HG03108 (cell line): ENCODE results near the gene TDG.

Experiments
- ATAC-seq: cut with Tn5 transposase; IDR thresholded peaks from one replicate; pipeline ENCODE4 v1.9.1; 2021; ENCODE audit warnings: moderate library complexity; ENCODE audit not compliant: unreplicated experiment

Gene TDG

DNA sequence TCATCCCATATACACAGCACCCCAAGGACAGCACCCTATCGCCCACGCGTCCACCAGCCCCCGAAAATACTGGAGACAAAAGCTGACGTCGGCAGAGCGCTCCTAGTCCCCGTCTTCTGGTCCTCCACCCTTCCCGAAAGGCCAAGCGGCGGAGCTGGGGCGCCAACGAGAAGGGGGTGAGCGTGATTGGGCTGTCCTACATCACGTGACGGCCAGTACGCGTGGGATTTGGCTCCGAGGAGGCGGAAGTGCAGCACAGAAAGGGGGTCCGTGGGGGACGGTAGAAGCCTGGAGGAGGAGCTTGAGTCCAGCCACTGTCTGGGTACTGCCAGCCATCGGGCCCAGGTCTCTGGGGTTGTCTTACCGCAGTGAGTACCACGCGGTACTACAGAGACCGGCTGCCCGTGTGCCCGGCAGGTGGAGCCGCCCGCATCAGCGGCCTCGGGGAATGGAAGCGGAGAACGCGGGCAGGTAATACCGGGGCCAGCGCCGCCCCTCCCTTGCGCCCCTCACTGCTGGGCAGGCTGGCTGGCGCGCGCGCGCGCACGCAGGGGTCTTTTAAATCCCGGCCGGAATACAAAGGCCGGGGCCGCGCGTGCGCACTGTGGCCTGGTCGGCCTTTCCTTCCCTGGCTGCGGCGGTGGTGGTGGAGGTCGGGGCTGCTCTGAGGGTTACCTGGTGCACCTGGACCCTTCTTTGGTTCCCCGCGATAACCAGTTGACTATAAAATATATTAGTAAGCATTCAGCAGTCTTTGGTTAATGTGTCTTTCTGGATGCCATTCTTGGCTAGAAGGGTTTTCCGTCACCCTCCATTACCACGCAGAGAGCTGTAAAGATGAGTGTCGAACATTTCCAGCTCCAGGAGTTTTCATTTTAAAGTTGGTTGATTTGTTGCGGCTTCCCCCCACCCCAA lies at the start of gene TDG:
Gene TDG (plus strand): TSS at position 283 of the 915 bp plus-strand sequence. CDS start 166 bp downstream, at position 449.
- peak; percentile 91 for ATAC-seq

DNA sequence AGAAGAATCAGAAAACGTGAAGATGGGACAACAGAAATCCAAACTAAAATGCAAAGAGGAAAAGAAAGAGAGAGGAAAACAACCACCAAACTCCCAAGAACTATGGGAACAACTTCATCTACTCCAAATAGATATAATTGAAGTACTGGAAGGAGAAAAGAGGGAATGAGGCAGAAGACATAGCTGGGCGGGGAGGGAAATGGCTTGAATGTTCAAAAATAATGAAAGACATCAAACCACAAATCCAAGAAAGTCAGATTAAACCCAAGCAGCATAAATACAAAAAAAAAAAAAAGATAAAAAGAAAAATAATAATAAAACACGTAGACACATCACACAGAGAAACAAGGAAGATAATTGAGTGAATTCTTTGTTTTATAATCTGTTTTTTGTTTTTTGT lies 47.8 kb upstream of the TDG start:
- ATAC-seq: no peak

DNA sequence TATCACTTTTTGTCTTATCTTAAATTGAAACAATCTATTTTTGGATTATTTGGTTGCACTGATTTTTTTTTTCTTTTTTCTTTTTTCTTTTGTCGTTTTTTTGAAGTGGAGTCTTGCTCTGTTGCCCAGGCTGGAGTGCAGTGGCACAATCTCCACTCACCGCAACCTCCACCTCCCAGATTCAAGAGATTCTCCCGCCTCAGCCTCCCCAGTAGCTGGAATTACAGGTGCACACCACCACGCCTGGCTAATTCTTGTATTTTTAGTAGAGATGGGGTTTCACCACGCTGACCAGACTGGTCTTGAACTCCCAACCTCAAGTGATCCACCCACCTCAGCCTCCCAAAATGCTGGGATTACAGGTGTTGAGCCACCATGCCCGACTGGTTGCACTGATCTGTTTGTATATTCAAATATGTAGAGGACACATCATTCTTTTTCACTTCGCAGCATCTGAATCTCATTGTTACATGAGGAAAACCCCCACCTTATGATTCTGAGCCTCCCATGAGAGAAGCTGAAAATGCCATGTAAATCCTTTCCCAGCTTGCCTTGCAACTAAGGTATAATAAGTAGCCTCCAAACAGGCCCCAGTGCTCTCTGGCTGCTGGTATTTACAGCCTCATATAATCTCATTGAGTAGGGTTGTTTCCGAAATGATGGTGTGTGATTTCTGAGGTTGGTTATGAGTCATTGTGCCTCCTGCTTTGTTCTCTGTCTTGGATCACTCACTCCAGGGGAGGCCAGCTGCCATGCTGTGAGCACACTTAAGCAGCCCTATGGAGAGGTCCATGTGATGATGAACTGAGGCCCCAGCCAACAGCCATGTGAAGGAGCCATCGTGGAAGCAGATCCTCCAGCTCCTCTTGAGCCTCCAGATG lies 40.7 kb upstream of the TDG start:
- peak; percentile 29 for ATAC-seq

DNA sequence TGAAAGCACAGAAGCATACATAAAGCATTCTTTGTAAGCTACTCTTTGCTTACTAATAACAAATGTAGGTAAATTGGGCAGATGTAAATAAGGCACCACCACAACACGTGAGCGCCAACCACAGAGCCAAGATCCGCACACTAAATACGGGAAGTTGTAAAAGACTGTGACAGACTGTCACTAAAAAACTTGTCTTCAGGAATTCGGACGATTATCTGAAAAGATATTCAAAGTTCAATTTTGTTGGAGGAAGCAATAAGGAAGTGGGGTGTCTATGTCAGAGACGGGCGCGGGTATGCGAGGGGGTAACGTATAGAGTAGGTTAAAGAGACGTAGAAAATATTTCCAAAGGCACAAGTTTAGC lies 37.0 kb upstream of the TDG start:
- ATAC-seq: peak; percentile 16

DNA sequence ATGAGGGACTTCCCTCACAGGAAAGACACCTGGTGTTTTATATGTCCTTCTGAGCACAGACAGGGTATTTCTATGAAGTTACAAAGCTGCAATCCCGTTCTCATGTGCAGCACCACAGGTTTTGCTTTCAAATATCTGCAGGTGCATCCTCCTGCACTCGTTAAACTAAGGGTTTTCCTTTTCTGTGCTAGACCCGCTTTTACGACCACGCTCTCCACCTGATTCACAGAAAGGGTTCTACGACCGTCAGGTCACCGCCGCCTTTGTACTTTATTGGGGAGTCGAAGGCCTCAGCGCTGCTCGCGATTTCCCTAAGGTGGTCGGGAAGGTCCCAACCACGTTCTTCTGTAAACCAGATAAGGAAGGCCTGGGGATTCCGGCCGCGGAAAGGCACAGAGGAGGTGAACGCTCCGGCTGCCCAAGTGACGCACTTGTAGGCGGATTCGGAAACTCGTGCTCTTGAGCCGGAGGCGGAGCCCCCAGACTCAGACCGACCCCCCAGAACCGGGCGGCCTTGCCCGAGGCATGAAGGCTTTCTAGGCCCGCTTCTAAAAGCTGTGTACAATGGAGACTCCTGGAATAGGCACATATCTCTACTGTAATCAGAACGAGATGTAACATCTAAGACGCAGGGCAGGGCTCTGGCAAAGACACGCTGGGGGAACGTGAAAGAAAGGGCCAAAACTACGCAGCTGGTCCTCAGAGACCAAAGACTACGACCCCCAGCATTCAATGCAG lies 36.5 kb upstream of the TDG start:
- peak; percentile 18 for ATAC-seq

GRCh38 chr12:103929784-103930033 lies 36.0 kb upstream of the TDG start:
- no peak for ATAC-seq

- ATAC-seq: peak; percentile 59
These were observed 35.5 kb upstream of the TDG start, which contains the start of gene HSP90B1 for GRCh38 chr12:103930034-103930786. HSP90B1 (plus strand) TSS chr12:103930410; CDS start chr12:103930516, 106 bp downstream.

DNA sequence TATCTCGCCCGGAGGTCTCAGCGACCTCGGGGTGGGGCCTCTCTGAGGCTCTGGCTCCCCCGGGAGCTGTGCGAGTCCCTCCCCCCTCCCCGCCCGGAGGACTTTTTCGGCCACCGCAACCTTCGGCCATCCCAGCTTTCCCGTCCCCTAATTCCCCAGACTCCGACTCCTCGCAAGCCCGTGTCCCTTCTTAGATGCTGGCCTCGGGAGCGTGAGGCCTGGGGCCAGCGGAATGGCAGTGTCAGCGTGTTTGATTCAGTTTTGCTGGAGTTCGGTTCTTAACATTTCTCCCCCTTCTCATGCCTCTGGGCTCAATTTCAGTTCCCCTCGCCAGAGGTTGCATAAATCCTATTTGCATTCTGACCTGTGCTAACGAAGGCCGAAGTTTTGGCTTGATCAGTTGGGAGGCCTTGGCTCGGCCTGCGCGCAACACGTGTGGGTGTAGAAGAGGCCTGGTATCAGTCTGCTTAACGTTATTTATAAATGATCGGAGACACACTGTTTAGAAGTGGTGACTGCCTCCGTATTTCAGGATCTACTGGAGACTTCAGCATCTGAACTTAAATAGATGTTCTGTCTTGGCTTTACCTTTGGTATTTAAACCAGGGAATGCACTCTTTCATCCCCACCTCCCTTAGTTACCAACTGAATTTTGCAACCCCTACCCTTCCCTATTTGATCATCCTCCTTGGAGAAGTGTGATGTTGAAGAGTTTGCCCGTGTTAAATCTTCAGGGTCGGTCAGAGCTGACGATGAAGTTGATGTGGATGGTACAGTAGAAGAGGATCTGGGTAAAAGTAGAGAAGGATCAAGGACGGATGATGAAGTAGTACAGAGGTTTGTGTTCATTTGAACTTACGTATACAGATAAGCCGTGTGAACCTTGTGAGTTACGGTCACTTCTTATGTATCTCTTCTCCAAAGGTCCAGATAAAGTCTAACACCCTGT lies 34.6 kb upstream of the TDG start:
- ATAC-seq: no peak

- ATAC-seq: no peak
These were observed 32.4 kb upstream of the TDG start for GRCh38 chr12:103933237-103933636.

DNA sequence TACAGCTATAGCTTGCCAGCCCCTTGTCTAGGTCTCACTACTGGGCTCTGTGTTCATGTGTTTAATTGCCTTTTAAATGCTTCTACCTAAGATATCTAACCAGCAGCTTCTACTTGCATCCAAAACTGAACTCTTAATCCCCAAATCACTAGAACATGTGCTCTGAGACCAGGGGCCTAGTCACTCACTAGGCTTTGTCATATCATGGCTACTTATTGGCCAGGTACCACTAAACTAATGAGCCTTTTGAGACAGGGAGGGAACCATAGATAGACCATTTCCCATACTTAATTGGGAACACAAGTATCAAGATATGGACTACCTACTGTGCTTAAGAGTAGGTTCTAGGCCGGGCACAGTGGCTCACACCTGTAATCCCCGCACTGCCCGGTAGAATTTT lies 29.0 kb upstream of the TDG start:
- no peak for ATAC-seq

GRCh38 chr12:103944964-103945363 lies 20.7 kb upstream of the TDG start:
- no peak for ATAC-seq

GRCh38 chr12:103947871-103948555 lies 17.7 kb upstream of the TDG start:
- no peak for ATAC-seq

DNA sequence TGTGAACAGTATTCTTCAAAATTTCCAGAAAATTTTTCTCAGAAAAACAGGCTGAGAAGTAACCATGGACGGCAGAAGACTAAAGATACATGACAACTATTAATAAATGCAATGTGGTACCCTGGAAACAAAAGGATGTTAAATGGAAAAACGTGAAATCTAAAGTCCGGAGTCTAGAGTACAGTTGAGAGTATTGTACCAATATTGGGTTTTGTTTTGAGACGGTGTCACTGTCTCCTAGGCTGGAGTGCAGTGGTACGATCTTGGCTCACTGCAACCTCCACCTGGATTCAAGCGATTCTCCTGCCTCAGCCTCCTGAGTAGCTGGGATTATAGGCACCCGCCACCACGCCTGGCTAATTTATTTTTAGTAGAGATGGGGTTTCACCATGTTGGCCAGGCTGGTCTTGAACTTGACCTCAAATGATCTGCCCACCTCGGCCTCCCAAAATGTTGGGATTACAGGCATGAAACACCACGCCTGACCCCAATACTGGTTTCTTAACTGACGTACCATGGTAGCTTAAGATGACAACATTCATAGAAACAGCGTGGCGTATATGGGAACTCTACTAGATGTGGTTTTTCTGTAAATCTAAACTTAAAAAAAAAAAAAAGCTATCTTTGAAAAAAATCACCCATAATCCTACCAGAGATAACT lies 16.8 kb upstream of the TDG start:
- ATAC-seq: no peak

DNA sequence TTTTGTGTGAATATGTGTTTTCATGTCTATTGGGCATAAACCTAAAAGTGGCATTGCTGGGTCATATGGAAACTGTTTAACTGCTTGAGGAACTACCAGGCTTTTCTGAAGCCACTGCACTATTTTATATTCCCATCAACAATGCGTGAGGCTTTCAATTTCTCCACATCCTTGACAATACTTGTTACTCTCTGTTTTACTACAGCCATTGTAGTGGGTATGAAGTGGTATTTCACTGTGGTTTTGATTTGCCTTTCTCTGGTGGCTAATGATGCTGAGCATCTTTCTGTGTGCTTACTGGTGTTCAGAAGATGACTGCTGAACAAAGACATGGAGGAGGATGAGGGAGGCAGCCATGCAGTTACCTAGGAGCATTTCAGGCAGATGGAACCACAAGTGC lies 13.2 kb upstream of the TDG start:
- ATAC-seq: no peak

DNA sequence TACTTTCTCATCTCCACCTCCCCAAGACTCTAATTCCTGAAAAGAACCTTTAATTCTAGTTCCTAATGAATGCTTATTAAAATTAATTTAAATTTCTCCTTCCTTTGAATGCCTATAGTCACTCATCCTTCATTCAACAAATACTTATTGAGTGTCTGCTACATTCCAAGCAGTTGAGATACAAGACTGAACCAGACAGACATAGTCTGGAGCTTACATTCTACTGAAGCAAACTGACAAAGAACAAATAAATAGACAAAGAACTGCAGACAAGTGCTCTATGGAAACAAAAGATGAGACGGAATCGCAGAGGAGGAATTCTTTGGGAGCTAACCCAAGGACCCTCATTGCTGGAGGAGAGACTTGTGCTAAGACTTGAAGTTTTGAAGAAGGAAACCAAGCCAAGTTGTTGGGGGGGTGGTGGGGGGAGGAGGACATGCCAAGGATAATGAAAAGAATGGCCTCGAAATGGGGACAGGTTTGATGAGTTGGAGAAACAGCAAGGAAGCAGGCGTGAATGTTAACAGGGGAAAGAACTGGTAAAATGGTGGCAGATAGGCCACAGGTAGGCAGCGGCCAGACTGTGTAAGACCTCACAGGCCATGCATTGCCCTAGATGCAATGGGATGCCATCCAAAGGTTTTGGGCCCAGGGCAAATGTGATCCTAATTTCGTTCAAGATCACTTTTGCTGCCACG lies 9.7 kb upstream of the TDG start:
- no peak for ATAC-seq

- ATAC-seq: peak; percentile 26
These were observed 9.1 kb upstream of the TDG start for GRCh38 chr12:103956509-103957027.

GRCh38 chr12:103957865-103958388 lies 7.7 kb upstream of the TDG start:
- ATAC-seq: no peak
